Cardiac fibroblast (primary cell): Measurements from ENCODE around the gene ATXN10.

Source experiments
- DNase-seq, 2 donors: peaks; one replicate each; pipeline versions ENCODE4 v3.0.0 to v3.0.0-alpha.2; 2010; ENCODE audit warnings: low read depth in 2 of 2
- H3K4me3 ChIP-seq, 2 donors: replicated peaks in 1 of 2; 1 replicate in 1 of 2; 2 replicates in 1 of 2; pipeline ENCODE4 v1.5.1; 2011; ENCODE audit warnings: low read depth in 2 of 2, low read length in 2 of 2, mild to moderate bottlenecking in 2 of 2, moderate library complexity in 1 of 2
- TF ChIP-seq, protein P1 (sequence below): IDR thresholded peaks from one replicate; pipeline ENCODE4 v1.5.1; 2011; ENCODE audit warnings: low read depth, mild to moderate bottlenecking, low read length, inconsistent platforms

ATXN10 gene

DNA sequence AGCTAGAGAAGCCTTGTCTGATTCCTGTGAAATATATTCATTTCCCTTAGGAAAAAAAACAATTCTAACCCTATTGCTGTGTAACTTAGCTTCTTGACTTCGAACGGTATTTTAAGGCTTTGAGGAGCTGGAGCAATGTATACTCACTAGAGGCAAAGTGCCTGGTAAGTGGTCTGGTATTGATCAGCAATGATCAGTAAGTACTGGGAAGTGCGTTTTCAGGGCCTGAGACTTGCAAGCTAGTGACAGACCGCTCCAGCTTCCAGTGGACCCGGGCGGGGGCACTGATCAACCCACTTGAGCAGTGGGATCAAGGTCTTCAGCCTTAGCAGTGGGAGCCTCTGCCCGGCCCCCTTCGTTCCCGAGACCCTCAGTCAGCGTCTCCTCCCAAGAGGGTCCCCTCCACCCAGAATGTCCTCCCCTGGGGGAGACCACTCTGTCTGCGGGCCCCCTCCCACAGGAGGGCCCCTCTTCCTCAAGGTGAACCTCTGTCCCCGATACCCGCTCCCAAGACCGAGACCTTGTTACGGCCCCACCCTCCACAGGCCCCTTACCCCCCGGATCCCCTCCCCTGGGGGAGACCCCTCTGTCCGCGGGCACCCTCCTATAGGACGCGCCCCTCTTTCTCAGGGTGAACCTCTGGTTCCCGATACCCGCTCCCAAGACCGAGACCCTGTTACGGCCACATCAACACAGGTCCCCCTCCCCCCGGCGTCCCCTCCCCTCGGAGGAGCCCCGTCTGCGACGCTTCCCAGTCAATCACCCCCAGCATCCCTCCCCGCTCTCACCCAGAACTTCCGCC is 452 bp upstream of the ATXN10 start:
- H3K4me3 ChIP-seq: peak overlapping the region; percentile 69 to 80
- DNase-seq: no peak
- TF ChIP-seq, protein P1, sequence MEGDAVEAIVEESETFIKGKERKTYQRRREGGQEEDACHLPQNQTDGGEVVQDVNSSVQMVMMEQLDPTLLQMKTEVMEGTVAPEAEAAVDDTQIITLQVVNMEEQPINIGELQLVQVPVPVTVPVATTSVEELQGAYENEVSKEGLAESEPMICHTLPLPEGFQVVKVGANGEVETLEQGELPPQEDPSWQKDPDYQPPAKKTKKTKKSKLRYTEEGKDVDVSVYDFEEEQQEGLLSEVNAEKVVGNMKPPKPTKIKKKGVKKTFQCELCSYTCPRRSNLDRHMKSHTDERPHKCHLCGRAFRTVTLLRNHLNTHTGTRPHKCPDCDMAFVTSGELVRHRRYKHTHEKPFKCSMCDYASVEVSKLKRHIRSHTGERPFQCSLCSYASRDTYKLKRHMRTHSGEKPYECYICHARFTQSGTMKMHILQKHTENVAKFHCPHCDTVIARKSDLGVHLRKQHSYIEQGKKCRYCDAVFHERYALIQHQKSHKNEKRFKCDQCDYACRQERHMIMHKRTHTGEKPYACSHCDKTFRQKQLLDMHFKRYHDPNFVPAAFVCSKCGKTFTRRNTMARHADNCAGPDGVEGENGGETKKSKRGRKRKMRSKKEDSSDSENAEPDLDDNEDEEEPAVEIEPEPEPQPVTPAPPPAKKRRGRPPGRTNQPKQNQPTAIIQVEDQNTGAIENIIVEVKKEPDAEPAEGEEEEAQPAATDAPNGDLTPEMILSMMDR: no peak

DNA sequence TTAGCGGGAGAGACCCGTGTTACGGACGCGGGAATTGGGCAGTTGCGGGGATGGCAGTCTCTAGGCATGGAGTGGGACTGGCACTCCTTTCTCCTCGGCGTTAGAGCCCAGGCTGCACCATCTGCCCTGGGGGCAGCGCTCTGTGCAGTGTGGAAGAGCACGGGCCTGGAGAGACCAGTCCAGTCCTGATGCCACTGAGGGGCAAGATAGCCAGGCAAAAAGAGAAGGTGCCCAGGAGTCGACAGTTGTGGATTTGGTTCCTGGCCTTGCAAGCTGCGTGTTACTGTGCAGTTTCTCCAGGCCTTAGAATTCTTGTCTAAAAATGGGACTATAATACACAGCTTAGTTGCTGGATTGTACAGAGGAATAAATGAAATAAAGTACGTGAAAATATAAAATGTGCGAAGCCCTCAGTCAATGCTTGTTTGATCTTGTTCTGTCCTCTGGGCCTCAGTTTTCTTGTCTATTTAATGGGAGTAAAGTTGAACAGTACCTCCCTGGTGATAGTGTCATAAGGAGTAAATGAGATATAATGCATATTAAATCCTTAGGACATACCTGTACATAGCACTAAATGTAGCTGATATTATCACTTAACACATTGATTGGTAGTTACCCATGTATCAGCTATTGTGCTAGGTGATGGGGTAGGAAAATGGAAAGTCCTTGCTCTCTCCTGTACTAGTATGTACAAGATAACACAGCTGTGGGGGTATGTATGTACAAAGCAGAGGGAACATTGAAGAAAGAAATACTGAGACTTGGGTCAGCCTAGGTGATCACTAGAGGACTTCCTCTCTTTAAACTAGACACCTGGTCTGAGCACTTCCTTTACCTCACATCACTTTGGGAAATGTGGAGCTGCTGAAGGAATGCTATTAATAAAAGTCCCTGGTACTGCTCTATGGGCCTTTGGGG is 1.2 kb downstream of the ATXN10 start:
- peak overlapping the region; percentile 80 to 86 for H3K4me3 ChIP-seq
- DNase-seq: peak in 1 of 2 donors; percentile 48
- TF ChIP-seq, protein P1: no peak

DNA sequence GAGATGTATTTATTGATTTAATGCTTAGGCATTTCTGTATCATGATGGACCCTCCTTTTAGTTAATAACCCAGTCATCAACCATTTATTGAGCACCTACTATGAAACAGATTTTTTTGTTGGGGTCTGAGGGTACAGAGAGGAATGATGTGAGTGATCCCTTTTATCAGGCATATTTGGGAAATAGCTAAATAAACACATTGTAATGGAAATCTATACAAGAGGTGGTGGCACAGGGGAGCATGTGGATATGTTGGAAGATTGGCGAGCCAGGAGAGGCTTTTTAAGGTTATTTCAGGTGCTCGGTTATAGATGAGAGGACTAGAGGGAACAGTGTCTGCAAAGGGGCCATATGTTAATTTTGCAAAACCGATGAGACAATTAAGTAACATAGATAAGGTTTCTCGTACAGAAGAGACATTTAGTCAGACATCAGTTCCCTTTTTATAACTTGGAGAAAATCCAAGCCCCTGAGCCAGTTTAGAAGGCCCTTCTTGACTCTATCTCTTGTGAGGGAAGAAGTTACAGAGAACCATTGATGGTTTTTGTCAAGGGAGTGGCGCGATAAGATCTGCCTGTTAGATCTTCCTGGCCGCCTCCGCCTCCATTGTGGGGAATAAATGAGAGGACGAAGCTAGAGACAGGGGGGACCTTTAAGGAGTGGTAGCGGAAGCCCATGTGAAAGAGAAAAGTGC is 2.0 kb downstream of the ATXN10 start:
- TF ChIP-seq, protein P1: no peak
- no peak for DNase-seq
- no peak overlapping the region for H3K4me3 ChIP-seq

DNA sequence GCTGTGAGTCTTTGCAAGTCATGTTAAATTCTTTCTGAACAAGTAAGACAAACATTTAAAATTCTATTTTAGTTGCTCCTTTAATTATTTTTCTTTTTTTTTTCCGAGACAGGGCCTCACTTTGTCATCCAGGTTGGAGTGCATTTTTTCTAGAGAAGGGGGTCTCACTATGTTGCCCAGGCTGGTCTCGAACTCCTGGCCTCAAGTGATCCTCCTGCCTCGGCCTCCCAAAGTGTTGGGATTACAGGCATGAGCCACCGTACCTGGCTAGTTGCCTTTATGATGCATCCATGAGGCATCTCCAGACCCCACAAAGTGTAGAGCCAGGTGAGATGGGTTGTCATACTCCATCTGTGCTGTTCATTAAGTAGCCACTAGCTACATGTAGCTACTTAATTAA is 4.4 kb downstream of the ATXN10 start:
- TF ChIP-seq, protein P1: no peak
- no peak for DNase-seq
- no peak overlapping the region for H3K4me3 ChIP-seq

DNA sequence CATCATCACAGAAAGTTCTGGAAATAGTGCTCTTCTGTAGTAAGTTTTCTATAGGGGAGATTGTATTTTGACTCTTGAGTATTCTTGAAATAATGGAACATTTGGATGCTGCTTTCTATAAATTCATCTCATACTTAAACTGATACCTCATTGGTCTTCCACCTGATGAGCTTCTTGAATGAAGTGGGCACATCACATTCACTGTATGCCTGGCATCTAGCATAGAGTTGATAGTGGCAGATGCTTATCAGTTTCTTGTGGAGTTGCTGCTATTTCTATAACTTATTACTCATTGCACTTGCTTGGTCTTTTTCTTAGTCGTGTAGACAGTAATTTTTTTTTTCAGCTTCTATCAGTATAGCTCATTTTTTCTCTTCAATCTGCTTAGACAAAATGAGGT is 5.4 kb downstream of the ATXN10 start:
- DNase-seq: no peak
- TF ChIP-seq, protein P1: no peak
- H3K4me3 ChIP-seq: no peak overlapping the region
